ENCODE data around the gene GRIK1.

GRCh38 chr21:29678626-29679025 lies 261.2 kb downstream of the GRIK1 start:
- TF ChIP-seq POLR2A (IDR thresholded peaks at IDR 0.05) (no peak), CTCF (IDR thresholded peaks at IDR 0.05) (no peak), POLR2AphosphoS5 (IDR thresholded peaks at IDR 0.05) (no peak), EP300 (IDR thresholded peaks at IDR 0.05) (no peak)

Data from suprapubic skin (tissue), 4 donors.